Neural progenitor cell (in vitro differentiated cells): Measurements from ENCODE around the gene EPB41L3. TPM values are rescaled to one million over a fixed set of nuclear protein-coding genes. Genes with fewer than 3 reads are reported as not detected.
"Not testable (repeated sequence)": the region's sequence is repeated elsewhere in the genome, so short reads cannot be mapped to it uniquely, and the experiment has no call there.

Experiments used
- DNase-seq: peaks from one replicate; pipeline ENCODE4 v3.0.0-alpha.2; 2016; ENCODE audit warnings: low spot score
- H2AFZ ChIP-seq: fragments of 200-600 bp; sonication (generic); replicated peaks from 2 replicates; pipeline ENCODE4 v1.6.1; 2016; ENCODE audit warnings: antibody characterized with exemption
- H3F3A ChIP-seq: fragments of 200-600 bp; sonication (generic); 2 replicates; pipeline ENCODE4 v1.6.1; 2016; ENCODE audit warnings: antibody characterized with exemption, low read depth
- H3K27ac ChIP-seq: fragments of 200-600 bp; sonication (generic); 2 replicates; pipeline ENCODE4 v1.5.1; 2016; ENCODE audit warnings: mild to moderate bottlenecking
- H3K27me3 ChIP-seq: fragments of 200-600 bp; sonication (generic); 2 replicates; pipeline ENCODE4 v1.6.1; 2016; ENCODE audit warnings: mild to moderate bottlenecking, moderate library complexity
- H3K36me3 ChIP-seq: fragments of 200-600 bp; sonication (generic); 2 replicates; pipeline ENCODE4 v1.5.1; 2016
- H3K4me1 ChIP-seq: fragments of 200-600 bp; sonication (generic); 2 replicates; pipeline ENCODE4 v1.6.1; 2016; ENCODE audit warnings: mixed run types
- H3K4me2 ChIP-seq: fragments of 200-600 bp; sonication (generic); 2 replicates; pipeline ENCODE4 v1.6.1; 2016
- H3K4me3 ChIP-seq: fragments of 200-600 bp; sonication (generic); 2 replicates; pipeline ENCODE4 v1.5.1; 2016
- H3K79me2 ChIP-seq: fragments of 200-600 bp; sonication (generic); 2 replicates; pipeline ENCODE4 v1.6.1; 2016; ENCODE audit warnings: low read depth
- H3K9ac ChIP-seq: fragments of 200-600 bp; sonication (generic); 2 replicates; pipeline ENCODE4 v1.6.1; 2016
- H3K9me3 ChIP-seq: fragments of 200-600 bp; sonication (generic); 2 replicates; pipeline ENCODE4 v1.5.1; 2016; ENCODE audit warnings: low read depth
- H4K20me1 ChIP-seq: fragments of 200-600 bp; sonication (generic); 2 replicates; pipeline ENCODE4 v1.6.1; 2016; ENCODE audit warnings: low read depth
- H3K27ac Mint-ChIP-seq: 3 replicates; pipeline ENCODE4 v1.8.0; 2021; ENCODE audit warnings: mixed read lengths
- H3K27me3 Mint-ChIP-seq: 2 replicates; pipeline ENCODE4 v1.8.0; 2022; ENCODE audit warnings: low read depth, mild to moderate bottlenecking, inconsistent platforms, moderate library complexity, mixed read lengths; ENCODE audit not compliant: insufficient read depth
- H3K36me3 Mint-ChIP-seq: 3 replicates; pipeline ENCODE4 v1.8.0; 2021; ENCODE audit warnings: mixed read lengths
- H3K4me1 Mint-ChIP-seq: 3 replicates; pipeline ENCODE4 v1.8.0; 2021; ENCODE audit warnings: mixed read lengths
- H3K4me3 Mint-ChIP-seq: 3 replicates; pipeline ENCODE4 v1.8.0; 2021; ENCODE audit warnings: mild to moderate bottlenecking, moderate library complexity, mixed read lengths
- H3K9me3 Mint-ChIP-seq: 3 replicates; pipeline ENCODE4 v1.8.0; 2020; ENCODE audit warnings: mixed read lengths
- CTCF ChIP-seq: fragments of 200-600 bp; sonication (generic); IDR thresholded peaks from 2 replicates; pipeline ENCODE4 v1.5.1; 2017; ENCODE audit warnings: antibody characterized with exemption, mild to moderate bottlenecking
- EZH2 ChIP-seq: fragments of 200-600 bp; sonication (generic); IDR thresholded peaks from 2 replicates; pipeline ENCODE4 v1.6.1; 2017; ENCODE audit warnings: antibody characterized with exemption, mild to moderate bottlenecking, moderate library complexity
- EZH2phosphoT487 ChIP-seq: fragments of 200-600 bp; sonication (generic); IDR thresholded peaks from 2 replicates; pipeline ENCODE4 v1.6.1; 2017; ENCODE audit warnings: antibody characterized with exemption
- total RNA-seq: library from RNA; depleted of rRNA; stranded (reverse); fragments of >200 nt; gene quantifications from 2 replicates; pipeline ENCODE4 v1.2.3, GENCODE V29; 2015; ENCODE audit warnings: low replicate concordance

The EPB41L3 gene
- total RNA-seq, 1 donor from 2014 or later: 8.6 TPM

DNA sequence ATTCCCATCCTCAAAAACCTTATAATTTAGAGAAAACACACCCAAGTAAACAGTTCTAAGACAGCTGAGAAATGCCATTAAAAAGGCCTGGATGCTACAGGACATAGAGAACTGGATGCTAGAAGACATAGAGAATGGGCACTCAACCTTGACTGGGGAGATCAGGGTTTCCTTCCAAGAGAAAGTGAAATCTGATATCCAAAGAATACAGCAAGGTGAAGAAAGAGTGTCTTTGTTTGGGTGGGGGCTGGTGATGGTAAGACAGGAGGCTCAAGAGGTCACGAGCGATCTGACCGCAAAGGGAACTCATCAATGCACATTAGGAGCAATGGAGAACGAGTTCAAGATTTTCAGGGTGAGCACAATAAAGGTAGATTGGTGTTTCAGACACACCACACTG, 31.6 kb downstream of the EPB41L3 start:
- Histone ChIP-seq H3K4me3 (no peak overlapping the region), H3K9ac (no peak overlapping the region), H3K79me2 (no peaks in the 10 kb centered on the region), H3K36me3 (no peaks in the 10 kb centered on the region), H3K4me2 (no peak overlapping the region), H3K4me1 (no peaks in the 10 kb centered on the region), H3K27ac (no peak overlapping the region), H3F3A (no peaks in the 10 kb centered on the region), H3K27me3 (no peaks in the 10 kb centered on the region), H2AFZ (no peak overlapping the region), H3K9me3 (no peaks in the 10 kb centered on the region), H4K20me1 (no peaks in the 10 kb centered on the region)
- Mint-ChIP-seq H3K27me3 (peaks cover 2% of the 10 kb centered on the region), H3K27ac (no peak overlapping the region), H3K4me1 (peaks cover 31% of the 10 kb centered on the region), H3K36me3 (no peaks in the 10 kb centered on the region), H3K4me3 (no peak overlapping the region), H3K9me3 (no peaks in the 10 kb centered on the region)
- no peak for DNase-seq
- TF ChIP-seq EZH2 (no peak), CTCF (no peak), EZH2phosphoT487 (no peak)

- not testable (repeated sequence) for H3K4me1 ChIP-seq, H3K27ac ChIP-seq, H3K27me3 ChIP-seq, H3K36me3 Mint-ChIP-seq, H3K9me3 Mint-ChIP-seq, H3F3A ChIP-seq, H3K4me2 ChIP-seq, DNase-seq, H3K4me3 Mint-ChIP-seq, H4K20me1 ChIP-seq, H3K27me3 Mint-ChIP-seq, H3K4me3 ChIP-seq, H3K9ac ChIP-seq, H3K79me2 ChIP-seq, H3K9me3 ChIP-seq, H3K27ac Mint-ChIP-seq, H2AFZ ChIP-seq, H3K36me3 ChIP-seq
- peaks cover 31% of the 10 kb centered on the region for H3K4me1 Mint-ChIP-seq
Observed at GRCh38 chr18:5511541-5511940, 32.3 kb downstream of the EPB41L3 start.

DNA sequence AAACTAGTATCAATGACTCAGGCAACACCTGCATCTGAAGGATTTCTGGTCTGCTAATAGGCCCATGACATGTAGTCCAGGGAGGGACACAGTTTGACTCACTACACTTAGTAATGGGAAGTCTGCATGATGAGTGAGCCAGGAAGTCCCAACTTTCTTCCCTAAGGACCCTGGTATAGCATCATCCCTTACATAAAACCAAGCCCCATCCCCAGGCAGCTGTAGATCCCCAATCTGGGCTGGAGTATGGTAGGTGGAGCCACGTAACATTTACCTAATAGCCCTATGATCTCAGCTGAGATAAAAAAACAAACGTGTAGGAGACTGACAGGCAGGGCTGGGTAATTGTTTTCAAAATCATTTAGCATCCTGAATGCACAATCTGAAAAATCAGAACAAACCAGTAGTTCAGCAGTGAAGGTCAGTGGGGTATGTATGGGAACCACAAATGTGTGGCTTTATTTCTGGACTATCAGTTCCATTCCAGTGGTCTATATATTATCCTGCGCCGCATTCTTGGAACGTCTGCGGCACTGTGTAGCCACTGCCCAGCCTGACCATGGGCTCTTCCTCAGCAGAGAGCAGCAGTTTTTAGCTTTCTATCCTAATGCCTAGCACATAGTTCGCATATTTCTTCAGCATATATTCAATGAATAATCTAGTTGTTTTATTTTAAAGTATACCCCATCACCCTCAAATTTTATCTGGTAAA, 33.5 kb downstream of the EPB41L3 start:
- DNase-seq: no peak
- H2AFZ ChIP-seq: no peak overlapping the region
- no peaks in the 10 kb centered on the region for H3K9me3 ChIP-seq
- no peak overlapping the region for H3K4me3 ChIP-seq
- no peaks in the 10 kb centered on the region for H3K27me3 ChIP-seq
- H3K27ac ChIP-seq: no peak overlapping the region
- no peak overlapping the region for H3K27ac Mint-ChIP-seq
- TF ChIP-seq EZH2phosphoT487: no peak
- no peak for TF ChIP-seq CTCF
- TF ChIP-seq EZH2: no peak
- H3K27me3 Mint-ChIP-seq: no peaks in the 10 kb centered on the region
- H3F3A ChIP-seq: no peaks in the 10 kb centered on the region
- H3K4me2 ChIP-seq: no peak overlapping the region
- H3K36me3 Mint-ChIP-seq: peaks cover 3% of the 10 kb centered on the region
- H3K4me1 Mint-ChIP-seq: peaks cover 26% of the 10 kb centered on the region
- H3K79me2 ChIP-seq: no peaks in the 10 kb centered on the region
- no peaks in the 10 kb centered on the region for H3K9me3 Mint-ChIP-seq
- H3K4me3 Mint-ChIP-seq: no peak overlapping the region
- H3K4me1 ChIP-seq: no peaks in the 10 kb centered on the region
- no peaks in the 10 kb centered on the region for H3K36me3 ChIP-seq
- H4K20me1 ChIP-seq: no peaks in the 10 kb centered on the region
- H3K9ac ChIP-seq: no peak overlapping the region

- Histone ChIP-seq H3K4me3 (no peak overlapping the region), H3F3A (no peaks in the 10 kb centered on the region), H3K4me2 (no peak overlapping the region), H3K27ac (no peak overlapping the region), H3K9ac (no peak overlapping the region), H3K27me3 (no peaks in the 10 kb centered on the region), H3K4me1 (no peaks in the 10 kb centered on the region), H2AFZ (no peak overlapping the region), H3K79me2 (no peaks in the 10 kb centered on the region), H4K20me1 (no peaks in the 10 kb centered on the region), H3K36me3 (no peaks in the 10 kb centered on the region), H3K9me3 (no peaks in the 10 kb centered on the region)
- no peaks in the 10 kb centered on the region for H3K9me3 Mint-ChIP-seq
- no peak overlapping the region for H3K4me3 Mint-ChIP-seq
- DNase-seq: no peak
- TF ChIP-seq CTCF (no peak), EZH2 (no peak), EZH2phosphoT487 (no peak)
- peaks cover 3% of the 10 kb centered on the region for H3K36me3 Mint-ChIP-seq
- H3K4me1 Mint-ChIP-seq: peaks cover 23% of the 10 kb centered on the region
- no peaks in the 10 kb centered on the region for H3K27me3 Mint-ChIP-seq
- no peak overlapping the region for H3K27ac Mint-ChIP-seq
Observed at GRCh38 chr18:5508821-5509220, 35.0 kb downstream of the EPB41L3 start.
